OCI-LY1 (cell line): ENCODE measurements around the gene ADGRG7.

ENCODE experiments used
- H2AFZ ChIP-seq: fragments of 200-600 bp; sonication (generic), shearing (Covaris generic); 2 replicates; pipeline ENCODE4 v1.6.0; 2014; ENCODE audit warnings: antibody characterized with exemption, mild to moderate bottlenecking, low read length
- H3F3A ChIP-seq: fragments of 200-600 bp; sonication (generic), shearing (Covaris generic); 2 replicates; pipeline ENCODE4 v1.6.0; 2014; ENCODE audit warnings: mild to moderate bottlenecking, antibody characterized with exemption, low read length, moderate library complexity; ENCODE audit not compliant: insufficient read depth
- H3K27ac ChIP-seq: fragments of 200-600 bp; sonication (generic); 2 replicates; pipeline ENCODE4 v1.5.1; 2014; ENCODE audit warnings: low read length, mixed run types, mild to moderate bottlenecking, low read depth; ENCODE audit not compliant: poor library complexity, severe bottlenecking
- H3K27me3 ChIP-seq: fragments of 200-600 bp; sonication (generic); 2 replicates; pipeline ENCODE4 v1.6.0; 2014; ENCODE audit warnings: antibody characterized with exemption, mild to moderate bottlenecking, low read length, moderate library complexity; ENCODE audit not compliant: insufficient read depth
- H3K36me3 ChIP-seq: fragments of 200-600 bp; sonication (generic); 2 replicates; pipeline ENCODE4 v1.6.1; 2014; ENCODE audit warnings: mild to moderate bottlenecking, antibody characterized with exemption, low read length, moderate library complexity, mixed read lengths; ENCODE audit not compliant: insufficient read depth
- H3K4me1 ChIP-seq: fragments of 200-600 bp; sonication (generic); 2 replicates; pipeline ENCODE4 v1.5.1; 2014; ENCODE audit warnings: mild to moderate bottlenecking, low read length, moderate library complexity; ENCODE audit not compliant: insufficient read depth, severe bottlenecking
- H3K4me2 ChIP-seq: fragments of 200-600 bp; sonication (generic), shearing (Covaris generic); 2 replicates; pipeline ENCODE4 v1.6.1; 2014; ENCODE audit warnings: low read length
- H3K4me3 ChIP-seq: fragments of 200-600 bp; sonication (generic); 2 replicates; pipeline ENCODE4 v1.5.1; 2014; ENCODE audit warnings: low read length, low read depth, mild to moderate bottlenecking, mixed read lengths; ENCODE audit not compliant: poor library complexity, severe bottlenecking
- H3K79me2 ChIP-seq: fragments of 200-600 bp; shearing (Covaris generic); 2 replicates; pipeline ENCODE4 v1.6.1; 2016; ENCODE audit warnings: mixed run types, low read length, mixed read lengths; ENCODE audit not compliant: insufficient read depth
- H3K9ac ChIP-seq: fragments of 200-600 bp; sonication (generic), shearing (Covaris generic); 2 replicates; pipeline ENCODE4 v1.6.1; 2014; ENCODE audit warnings: mild to moderate bottlenecking, low read length, mixed read lengths
- H3K9me2 ChIP-seq: fragments of 200-600 bp; sonication (generic), shearing (Covaris generic); 2 replicates; pipeline ENCODE4 v1.6.1; 2014; ENCODE audit warnings: low read depth, mild to moderate bottlenecking, low read length, mixed read lengths
- H3K9me3 ChIP-seq: fragments of 200-600 bp; shearing (Covaris generic); 2 replicates; pipeline ENCODE4 v1.6.1; 2014; ENCODE audit warnings: low read length, mixed read lengths
- H4K20me1 ChIP-seq: fragments of 200-600 bp; sonication (generic), shearing (Covaris generic); 2 replicates; pipeline ENCODE4 v1.6.0; 2016; ENCODE audit warnings: mild to moderate bottlenecking, low read length; ENCODE audit not compliant: insufficient read depth
- EZH2 ChIP-seq: fragments of 200-600 bp; sonication (generic), shearing (Covaris generic); IDR thresholded peaks from 2 replicates; pipeline ENCODE4 v1.8.0; 2017; ENCODE audit warnings: borderline replicate concordance, mixed run types, mild to moderate bottlenecking, antibody characterized with exemption, low read length, moderate library complexity, mixed read lengths
- TF ChIP-seq, protein P1 (sequence below): fragments of 200-600 bp; sonication (generic), shearing (Covaris generic); IDR thresholded peaks from 2 replicates; pipeline ENCODE4 v1.5.1; 2017; ENCODE audit warnings: mild to moderate bottlenecking, antibody characterized with exemption, low read length, moderate library complexity, mixed read lengths

Gene ADGRG7

DNA sequence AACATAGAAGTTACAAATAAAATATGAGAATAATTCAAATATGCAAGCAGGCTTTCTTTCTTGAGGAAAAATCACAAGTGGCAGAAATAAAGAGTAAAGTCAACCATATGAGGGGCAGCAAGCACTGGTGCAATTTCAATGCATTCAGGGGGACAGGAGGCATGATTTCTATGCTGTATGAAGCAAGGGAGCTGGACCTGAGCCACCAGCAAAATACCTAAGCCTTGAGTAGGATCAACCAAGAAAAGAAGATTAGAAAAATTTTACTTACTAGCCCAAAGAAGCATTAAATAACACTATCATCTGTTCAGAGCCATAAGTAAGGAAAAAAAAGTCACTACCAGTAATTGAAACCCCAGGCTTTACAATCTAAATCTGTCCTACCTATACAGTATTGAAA lies 6.3 kb downstream of the ADGRG7 start:
- no peaks in the 10 kb centered on the region for H3F3A ChIP-seq
- no peaks in the 10 kb centered on the region for H3K27me3 ChIP-seq
- no peak overlapping the region for H2AFZ ChIP-seq
- no peak overlapping the region for H3K27ac ChIP-seq
- no peak overlapping the region for H3K4me3 ChIP-seq
- no peaks in the 10 kb centered on the region for H4K20me1 ChIP-seq
- H3K36me3 ChIP-seq, result no peaks in the 10 kb centered on the region
- H3K4me2 ChIP-seq, result no peak overlapping the region
- no peaks in the 10 kb centered on the region for H3K9me3 ChIP-seq
- no peaks in the 10 kb centered on the region for H3K9me2 ChIP-seq
- H3K79me2 ChIP-seq, result no peaks in the 10 kb centered on the region
- no peak overlapping the region for H3K9ac ChIP-seq
- no peaks in the 10 kb centered on the region for H3K4me1 ChIP-seq
- TF ChIP-seq EZH2, result no peak
- TF ChIP-seq, protein P1, sequence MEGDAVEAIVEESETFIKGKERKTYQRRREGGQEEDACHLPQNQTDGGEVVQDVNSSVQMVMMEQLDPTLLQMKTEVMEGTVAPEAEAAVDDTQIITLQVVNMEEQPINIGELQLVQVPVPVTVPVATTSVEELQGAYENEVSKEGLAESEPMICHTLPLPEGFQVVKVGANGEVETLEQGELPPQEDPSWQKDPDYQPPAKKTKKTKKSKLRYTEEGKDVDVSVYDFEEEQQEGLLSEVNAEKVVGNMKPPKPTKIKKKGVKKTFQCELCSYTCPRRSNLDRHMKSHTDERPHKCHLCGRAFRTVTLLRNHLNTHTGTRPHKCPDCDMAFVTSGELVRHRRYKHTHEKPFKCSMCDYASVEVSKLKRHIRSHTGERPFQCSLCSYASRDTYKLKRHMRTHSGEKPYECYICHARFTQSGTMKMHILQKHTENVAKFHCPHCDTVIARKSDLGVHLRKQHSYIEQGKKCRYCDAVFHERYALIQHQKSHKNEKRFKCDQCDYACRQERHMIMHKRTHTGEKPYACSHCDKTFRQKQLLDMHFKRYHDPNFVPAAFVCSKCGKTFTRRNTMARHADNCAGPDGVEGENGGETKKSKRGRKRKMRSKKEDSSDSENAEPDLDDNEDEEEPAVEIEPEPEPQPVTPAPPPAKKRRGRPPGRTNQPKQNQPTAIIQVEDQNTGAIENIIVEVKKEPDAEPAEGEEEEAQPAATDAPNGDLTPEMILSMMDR, result no peak

DNA sequence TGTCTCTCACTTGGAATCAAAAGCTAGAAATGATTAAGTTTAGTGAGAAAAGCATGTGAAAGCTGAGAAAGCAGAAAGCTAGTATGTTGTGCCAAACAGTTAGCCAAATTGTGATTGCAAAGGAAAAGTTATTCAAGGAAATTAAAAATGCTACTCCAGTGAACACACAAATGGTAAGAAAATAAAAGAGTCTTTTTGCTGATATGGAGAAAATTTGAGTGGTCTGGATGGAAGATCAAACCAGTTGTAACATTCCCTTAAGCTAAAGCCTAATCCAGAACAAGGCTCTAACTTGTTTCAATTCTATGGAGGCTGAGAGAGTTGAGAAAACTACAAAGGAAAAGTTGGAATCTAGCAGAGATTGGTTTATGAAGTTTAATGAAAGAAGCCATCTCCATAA lies 11.8 kb downstream of the ADGRG7 start:
- no peaks in the 10 kb centered on the region for H3K4me1 ChIP-seq
- TF ChIP-seq, protein P1, result no peak
- no peak for TF ChIP-seq EZH2
- H3K9ac ChIP-seq, result no peak overlapping the region
- H2AFZ ChIP-seq, result no peak overlapping the region
- H3K4me2 ChIP-seq, result no peak overlapping the region
- H3K36me3 ChIP-seq, result no peaks in the 10 kb centered on the region
- no peaks in the 10 kb centered on the region for H3K79me2 ChIP-seq
- no peaks in the 10 kb centered on the region for H3K27me3 ChIP-seq
- H3K9me3 ChIP-seq, result no peaks in the 10 kb centered on the region
- no peak overlapping the region for H3K27ac ChIP-seq
- no peak overlapping the region for H3K4me3 ChIP-seq
- no peaks in the 10 kb centered on the region for H4K20me1 ChIP-seq
- H3K9me2 ChIP-seq, result no peaks in the 10 kb centered on the region
- no peaks in the 10 kb centered on the region for H3F3A ChIP-seq

DNA sequence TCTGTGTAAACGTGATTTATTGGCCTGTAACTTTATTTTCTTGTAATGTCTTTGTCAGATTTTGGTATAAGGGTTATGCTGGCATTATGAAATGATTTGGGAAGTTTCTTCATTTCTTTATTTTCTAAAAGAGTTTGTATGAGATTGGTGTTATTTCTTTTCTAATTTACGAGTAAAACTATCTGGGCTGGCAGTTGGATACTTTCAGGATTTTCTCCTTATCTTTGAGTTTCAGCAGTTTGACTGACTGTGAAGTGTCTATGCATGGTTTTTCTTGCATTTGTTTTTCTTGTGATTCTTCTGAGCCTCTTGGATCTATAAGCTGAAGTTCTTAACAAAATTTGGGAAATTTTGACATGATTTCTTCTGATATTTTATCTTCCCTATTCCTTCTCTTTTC lies 18.1 kb downstream of the ADGRG7 start:
- no peaks in the 10 kb centered on the region for H3K4me1 ChIP-seq
- TF ChIP-seq, protein P1, result no peak
- TF ChIP-seq EZH2, result no peak
- no peak overlapping the region for H3K27ac ChIP-seq

More for the DNA sequence above, 18.1 kb downstream of the ADGRG7 start:
- no peak overlapping the region for H3K9ac ChIP-seq
- H3K4me2 ChIP-seq, result no peak overlapping the region
- no peaks in the 10 kb centered on the region for H3K36me3 ChIP-seq
- no peak overlapping the region for H2AFZ ChIP-seq
- no peaks in the 10 kb centered on the region for H3K27me3 ChIP-seq
- H3K9me3 ChIP-seq, result no peaks in the 10 kb centered on the region
- no peaks in the 10 kb centered on the region for H3F3A ChIP-seq
- no peaks in the 10 kb centered on the region for H3K79me2 ChIP-seq
- no peaks in the 10 kb centered on the region for H4K20me1 ChIP-seq
- no peak overlapping the region for H3K4me3 ChIP-seq
- H3K9me2 ChIP-seq, result no peaks in the 10 kb centered on the region
